Glutamatergic neuron (in vitro differentiated cells): ENCODE data around the gene LPCAT1. TPM values are rescaled to one million over a fixed set of nuclear protein-coding genes. Genes with fewer than 3 reads are reported as not detected.
"Not testable (repeated sequence)": the region's sequence is repeated elsewhere in the genome, so short reads cannot be mapped to it uniquely, and the experiment has no call there.

ENCODE experiments used
- DNase-seq: peaks from one replicate; pipeline ENCODE4 v3.0.0; 2022
- H3K27ac Mint-ChIP-seq: one replicate; pipeline ENCODE4 v1.8.0; 2020; ENCODE audit warnings: mild to moderate bottlenecking, mixed read lengths, inconsistent platforms; ENCODE audit not compliant: unreplicated experiment
- H3K27me3 Mint-ChIP-seq: one replicate; pipeline ENCODE4 v1.8.0; 2020; ENCODE audit warnings: mild to moderate bottlenecking, moderate library complexity, mixed read lengths, inconsistent platforms; ENCODE audit not compliant: unreplicated experiment
- H3K36me3 Mint-ChIP-seq: one replicate; pipeline ENCODE4 v1.8.0; 2020; ENCODE audit warnings: mild to moderate bottlenecking, mixed read lengths, inconsistent platforms; ENCODE audit not compliant: unreplicated experiment
- H3K4me1 Mint-ChIP-seq: one replicate; pipeline ENCODE4 v1.8.0; 2020; ENCODE audit warnings: mild to moderate bottlenecking, low read depth, mixed read lengths, inconsistent platforms; ENCODE audit not compliant: unreplicated experiment
- H3K4me3 Mint-ChIP-seq: one replicate; pipeline ENCODE4 v1.8.0; 2020; ENCODE audit warnings: mild to moderate bottlenecking, mixed read lengths, inconsistent platforms; ENCODE audit not compliant: unreplicated experiment
- H3K9me3 Mint-ChIP-seq: one replicate; pipeline ENCODE4 v1.8.0; 2020; ENCODE audit warnings: mild to moderate bottlenecking, moderate library complexity, mixed read lengths, inconsistent platforms; ENCODE audit not compliant: unreplicated experiment
- CTCF ChIP-seq: fragments of 200-600 bp; sonication (generic); IDR thresholded peaks from one replicate; pipeline ENCODE4 v1.5.0; 2021; ENCODE audit not compliant: partially characterized antibody, unreplicated experiment
- total RNA-seq: library from RNA; stranded (reverse); fragmentation: NEBNext Ultra II Directional; extraction: Animal tissue kit (Norgen Biotek cat#: 25700); gene quantifications from one replicate; pipeline ENCODE4 v1.2.1, GENCODE V29; 2021; ENCODE audit not compliant: unreplicated experiment

LPCAT1 gene
- total RNA-seq, 1 donor from 2014 or later: 113 TPM

GRCh38 chr5:1505506-1506241, 18.1 kb downstream of the LPCAT1 start:
- peak; percentile 51 for DNase-seq
- Mint-ChIP-seq H3K36me3 (peaks cover 8% of the 10 kb centered on the region), H3K27me3 (peaks cover 7% of the 10 kb centered on the region), H3K4me3 (peak overlapping the region; percentile 69), H3K4me1 (peaks cover 38% of the 10 kb centered on the region), H3K9me3 (peaks cover 10% of the 10 kb centered on the region), H3K27ac (peak overlapping the region; percentile 91)
- TF ChIP-seq CTCF: no peak

- H3K27me3 Mint-ChIP-seq, H3K4me3 Mint-ChIP-seq, H3K27ac Mint-ChIP-seq, H3K9me3 Mint-ChIP-seq, H3K36me3 Mint-ChIP-seq, DNase-seq: not testable (repeated sequence)
- peaks cover 37% of the 10 kb centered on the region for H3K4me1 Mint-ChIP-seq
These were observed 18.7 kb downstream of the LPCAT1 start for GRCh38 chr5:1505089-1505488.

GRCh38 chr5:1504617-1505016, 19.1 kb downstream of the LPCAT1 start:
- no peak for DNase-seq
- no peak overlapping the region for H3K27ac Mint-ChIP-seq
- peaks cover 8% of the 10 kb centered on the region for H3K9me3 Mint-ChIP-seq
- TF ChIP-seq CTCF: no peak
- peaks cover 8% of the 10 kb centered on the region for H3K27me3 Mint-ChIP-seq
- H3K36me3 Mint-ChIP-seq: peaks cover 3% of the 10 kb centered on the region
- peaks cover 36% of the 10 kb centered on the region for H3K4me1 Mint-ChIP-seq
- H3K4me3 Mint-ChIP-seq: no peak overlapping the region

- Mint-ChIP-seq H3K4me3 (no peak overlapping the region), H3K27me3 (peaks cover 7% of the 10 kb centered on the region), H3K4me1 (peaks cover 34% of the 10 kb centered on the region), H3K27ac (peak overlapping the region; percentile 30), H3K36me3 (no peaks in the 10 kb centered on the region), H3K9me3 (peaks cover 8% of the 10 kb centered on the region)
- DNase-seq: no peak
- no peak for TF ChIP-seq CTCF
These were observed 19.6 kb downstream of the LPCAT1 start for GRCh38 chr5:1504069-1504595.

DNA sequence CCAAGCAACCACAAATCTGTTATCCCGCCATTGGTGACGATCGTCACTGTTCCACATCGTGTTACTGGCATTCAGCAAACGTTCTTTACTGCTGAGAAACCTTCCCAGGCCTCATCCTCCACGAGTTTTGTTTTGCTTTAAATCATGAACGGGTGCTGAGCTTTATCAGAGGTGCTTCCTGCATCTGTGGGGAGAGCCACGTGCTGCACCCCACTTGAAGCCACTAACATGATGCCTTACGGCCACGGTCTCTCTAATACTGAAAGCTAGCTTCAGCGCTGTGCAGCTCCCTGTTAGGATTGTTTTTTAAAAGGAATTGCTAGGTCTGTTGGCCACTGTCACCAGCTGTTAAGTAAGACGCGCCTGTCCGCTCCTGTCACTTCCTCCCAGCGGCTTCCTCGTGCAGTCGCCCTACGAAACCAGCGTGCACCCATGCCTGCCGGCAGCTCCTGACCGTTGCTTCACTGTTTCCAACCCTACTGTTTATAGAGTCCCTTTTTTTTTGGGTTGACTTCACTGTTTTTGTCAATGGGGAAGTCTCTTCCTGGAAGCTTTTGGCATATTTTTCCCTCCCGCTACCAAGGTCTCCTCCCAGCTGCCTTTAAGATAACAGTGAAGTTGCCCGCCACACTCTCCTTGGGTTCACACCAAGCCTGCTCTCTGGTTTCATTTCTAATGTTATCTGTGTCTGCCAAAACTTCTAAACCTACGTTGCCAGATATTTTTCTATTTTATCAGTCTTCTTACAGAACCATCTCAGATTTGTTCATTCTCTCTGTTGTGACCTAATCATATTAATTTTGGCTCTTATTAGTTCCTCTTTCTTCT, 20.3 kb downstream of the LPCAT1 start:
- Mint-ChIP-seq H3K36me3 (no peaks in the 10 kb centered on the region), H3K4me1 (peaks cover 37% of the 10 kb centered on the region), H3K9me3 (peaks cover 8% of the 10 kb centered on the region), H3K4me3 (no peak overlapping the region), H3K27me3 (peaks cover 7% of the 10 kb centered on the region), H3K27ac (peak overlapping the region; percentile 50)
- no peak for TF ChIP-seq CTCF
- no peak for DNase-seq
